ENCODE results near the gene CDK7. TPM values are rescaled to one million over a fixed set of nuclear protein-coding genes. Genes with fewer than 3 reads are reported as not detected.

The CDK7 gene
- total RNA-seq, 2 donors from 2014 or later: 9.2 to 23.4 TPM

DNA sequence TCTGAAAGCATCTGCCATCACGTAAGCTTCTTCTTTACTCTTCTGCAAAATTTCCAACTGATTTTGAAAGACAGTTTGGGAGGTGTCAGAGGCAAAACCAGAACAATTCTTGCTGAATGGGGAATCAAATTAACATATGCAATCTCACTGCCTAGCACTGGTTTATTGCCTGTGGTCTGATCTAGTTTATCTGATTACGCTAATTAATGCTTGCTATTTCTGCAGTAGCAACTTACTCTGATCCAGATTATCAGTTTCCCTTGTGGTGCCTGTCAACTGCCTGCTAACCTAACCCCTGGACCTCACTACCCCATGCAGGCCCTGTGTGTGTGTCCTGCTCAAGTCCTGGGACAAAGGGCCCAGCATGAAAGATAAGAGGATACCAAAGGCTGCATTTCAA, 57.6 kb downstream of the CDK7 start:
- Histone ChIP-seq H3K36me3 (peaks cover 3% of the 10 kb centered on the region), H3K4me3 (no peak overlapping the region), H3K27ac (no peak overlapping the region), H3K27me3 (replicated peaks; ENCODE audit: insufficient read depth) (no peaks in the 10 kb centered on the region), H3K9me3 (no peaks in the 10 kb centered on the region), H3K4me1 (ENCODE audit: control insufficient read depth in 1 of 2, low read depth in 2 of 2) (no peaks in the 10 kb centered on the region)
- DNase-seq (ENCODE audit: low spot score) (no peak), ATAC-seq (ENCODE audit: insufficient number of reproducible peaks, low FRiP score, low read depth) (no peak)
- TF ChIP-seq, protein P1, sequence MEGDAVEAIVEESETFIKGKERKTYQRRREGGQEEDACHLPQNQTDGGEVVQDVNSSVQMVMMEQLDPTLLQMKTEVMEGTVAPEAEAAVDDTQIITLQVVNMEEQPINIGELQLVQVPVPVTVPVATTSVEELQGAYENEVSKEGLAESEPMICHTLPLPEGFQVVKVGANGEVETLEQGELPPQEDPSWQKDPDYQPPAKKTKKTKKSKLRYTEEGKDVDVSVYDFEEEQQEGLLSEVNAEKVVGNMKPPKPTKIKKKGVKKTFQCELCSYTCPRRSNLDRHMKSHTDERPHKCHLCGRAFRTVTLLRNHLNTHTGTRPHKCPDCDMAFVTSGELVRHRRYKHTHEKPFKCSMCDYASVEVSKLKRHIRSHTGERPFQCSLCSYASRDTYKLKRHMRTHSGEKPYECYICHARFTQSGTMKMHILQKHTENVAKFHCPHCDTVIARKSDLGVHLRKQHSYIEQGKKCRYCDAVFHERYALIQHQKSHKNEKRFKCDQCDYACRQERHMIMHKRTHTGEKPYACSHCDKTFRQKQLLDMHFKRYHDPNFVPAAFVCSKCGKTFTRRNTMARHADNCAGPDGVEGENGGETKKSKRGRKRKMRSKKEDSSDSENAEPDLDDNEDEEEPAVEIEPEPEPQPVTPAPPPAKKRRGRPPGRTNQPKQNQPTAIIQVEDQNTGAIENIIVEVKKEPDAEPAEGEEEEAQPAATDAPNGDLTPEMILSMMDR (IDR thresholded peaks at IDR 0.05): no peak

DNA sequence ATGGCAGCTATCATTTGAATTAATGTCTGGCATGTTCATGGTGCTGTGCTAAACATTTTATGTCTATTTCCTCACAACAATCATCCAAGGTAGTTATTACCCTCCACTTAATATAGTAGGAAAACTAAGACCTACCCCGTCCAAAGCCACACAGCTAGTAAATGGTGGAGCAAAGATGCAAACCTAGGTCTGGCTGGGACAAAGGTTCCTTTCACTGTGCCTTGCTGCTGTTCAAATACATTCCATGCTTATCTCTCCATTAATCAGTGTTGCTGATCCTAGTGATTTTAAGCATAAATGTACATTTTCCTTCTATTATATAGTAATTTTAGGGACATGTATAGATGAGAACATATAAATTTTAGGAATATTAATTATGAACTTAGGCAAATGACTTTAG, 59.2 kb downstream of the CDK7 start:
- Histone ChIP-seq H3K27me3 (replicated peaks; ENCODE audit: insufficient read depth) (no peaks in the 10 kb centered on the region), H3K4me1 (ENCODE audit: control insufficient read depth in 1 of 2, low read depth in 2 of 2) (no peaks in the 10 kb centered on the region), H3K36me3 (peaks cover 7% of the 10 kb centered on the region), H3K4me3 (no peak overlapping the region), H3K27ac (no peak overlapping the region), H3K9me3 (no peaks in the 10 kb centered on the region)
- TF ChIP-seq, protein P1 (IDR thresholded peaks at IDR 0.05): no peak
- DNase-seq (ENCODE audit: low spot score) (no peak), ATAC-seq (ENCODE audit: insufficient number of reproducible peaks, low FRiP score, low read depth) (no peak)

DNA sequence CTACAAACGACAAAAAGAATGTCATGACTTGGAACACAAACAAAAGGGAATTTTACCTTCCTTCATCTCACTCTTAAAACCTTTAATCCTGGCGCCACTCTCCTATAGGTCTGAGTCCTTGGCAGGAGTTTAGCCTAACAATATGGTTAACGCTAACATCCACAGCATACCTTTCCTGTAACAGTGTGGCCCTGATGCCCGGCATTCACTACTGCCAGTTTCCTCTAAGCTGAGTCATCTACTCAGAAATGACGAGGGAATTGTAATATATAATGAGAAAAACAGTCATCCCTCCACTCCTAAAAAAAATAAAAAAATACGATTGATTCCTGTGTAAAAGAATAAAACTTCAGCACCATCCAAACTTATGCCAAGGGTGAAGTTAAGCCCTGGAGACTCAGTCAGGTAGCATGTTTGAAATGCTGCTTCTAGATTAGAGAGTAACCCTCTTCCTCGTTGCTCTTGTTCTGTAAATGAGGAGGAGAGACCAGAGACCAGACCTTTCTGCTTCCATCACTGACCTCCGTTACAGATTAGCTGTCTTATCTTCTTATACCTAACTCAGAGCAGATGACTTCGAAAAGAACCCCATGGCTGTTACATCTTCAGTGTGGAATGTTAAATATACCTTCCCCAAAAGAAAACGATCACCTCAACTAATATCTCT, 60.5 kb downstream of the CDK7 start:
- Histone ChIP-seq H3K9me3 (no peaks in the 10 kb centered on the region), H3K4me3 (no peak overlapping the region), H3K27me3 (replicated peaks; ENCODE audit: insufficient read depth) (no peaks in the 10 kb centered on the region), H3K36me3 (peaks cover 7% of the 10 kb centered on the region), H3K4me1 (ENCODE audit: control insufficient read depth in 1 of 2, low read depth in 2 of 2) (no peaks in the 10 kb centered on the region), H3K27ac (peak overlapping the region in 1 of 2 donors; percentile 13)
- ATAC-seq (ENCODE audit: insufficient number of reproducible peaks, low FRiP score, low read depth) (peak; percentile 32), DNase-seq (ENCODE audit: low spot score) (no peak)
- TF ChIP-seq, protein P1 (IDR thresholded peaks at IDR 0.05): no peak

DNA sequence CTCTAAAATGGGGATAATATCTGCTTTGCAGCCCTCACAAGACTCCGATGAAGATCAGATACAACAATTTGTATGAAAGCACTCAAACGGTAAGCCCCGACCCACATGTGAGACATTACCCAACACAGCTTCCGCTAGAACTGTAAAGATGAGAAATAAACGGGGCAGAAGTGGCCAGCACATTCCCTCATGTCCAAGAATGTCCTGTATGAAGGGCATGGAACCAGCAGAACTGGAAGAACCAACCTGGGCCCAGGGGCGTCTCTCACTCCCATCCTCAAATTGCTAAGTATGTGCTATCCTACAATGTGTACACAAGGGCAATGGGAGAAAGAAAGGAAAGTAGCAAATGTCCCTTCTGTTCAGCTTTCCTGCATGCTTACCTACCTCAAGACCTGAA, 64.9 kb downstream of the CDK7 start:
- ATAC-seq (ENCODE audit: insufficient number of reproducible peaks, low FRiP score, low read depth) (no peak), DNase-seq (ENCODE audit: low spot score) (no peak)
- Histone ChIP-seq H3K4me3 (no peak overlapping the region), H3K27ac (no peak overlapping the region), H3K27me3 (replicated peaks; ENCODE audit: insufficient read depth) (no peaks in the 10 kb centered on the region), H3K4me1 (ENCODE audit: control insufficient read depth in 1 of 2, low read depth in 2 of 2) (no peaks in the 10 kb centered on the region), H3K9me3 (no peaks in the 10 kb centered on the region), H3K36me3 (peaks cover 3% of the 10 kb centered on the region)
- TF ChIP-seq, protein P1 (IDR thresholded peaks at IDR 0.05): no peak

DNA sequence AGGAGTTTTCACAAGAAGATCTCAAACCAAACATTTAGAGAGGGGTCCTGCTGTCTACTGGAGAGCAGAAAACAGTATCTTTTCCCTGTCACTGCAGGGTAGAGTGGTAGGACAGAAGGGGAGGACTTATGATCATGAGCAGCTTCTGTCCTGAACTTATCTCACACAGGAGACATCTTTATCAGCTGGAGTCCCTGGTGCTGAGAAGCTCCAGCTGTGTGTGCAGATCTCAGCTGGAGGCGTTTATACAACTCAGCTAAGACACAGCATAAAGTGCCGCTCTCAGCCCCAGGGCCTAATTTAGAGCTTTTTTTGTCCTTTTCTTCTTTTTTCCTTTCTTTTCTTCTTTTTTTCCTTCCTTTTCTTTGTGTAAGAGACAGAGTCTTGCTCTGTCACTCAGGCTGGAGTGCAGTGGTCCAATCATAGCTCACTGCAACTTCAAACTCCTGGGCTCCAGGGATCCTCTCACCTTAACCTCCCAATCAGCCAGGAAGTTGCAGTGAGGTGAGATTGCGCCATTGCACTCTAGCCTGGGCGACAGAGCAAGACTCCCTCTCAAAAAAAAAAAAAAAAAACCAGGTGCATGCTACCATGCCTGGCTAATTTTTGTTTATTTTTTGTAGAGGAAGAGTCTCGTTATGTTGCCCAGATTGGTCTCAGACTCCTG, 66.0 kb downstream of the CDK7 start:
- Histone ChIP-seq H3K27me3 (replicated peaks; ENCODE audit: insufficient read depth) (no peaks in the 10 kb centered on the region), H3K36me3 (peaks cover 3% of the 10 kb centered on the region), H3K9me3 (no peaks in the 10 kb centered on the region), H3K27ac (no peak overlapping the region), H3K4me1 (ENCODE audit: control insufficient read depth in 1 of 2, low read depth in 2 of 2) (no peaks in the 10 kb centered on the region), H3K4me3 (no peak overlapping the region)
- TF ChIP-seq, protein P1 (IDR thresholded peaks at IDR 0.05): no peak
- ATAC-seq (ENCODE audit: insufficient number of reproducible peaks, low FRiP score, low read depth): no peak
- DNase-seq (ENCODE audit: low spot score): no peak

All from thoracic aorta (tissue), 2 donors.